ENCODE results near the gene CPEB2. TPM values are rescaled to one million over a fixed set of nuclear protein-coding genes. Genes with fewer than 3 reads are reported as not detected.

Gene CPEB2
- total and polyA plus RNA-seq, 9 of the 15 experiments (the other 6 are each of a cell fraction or from before 2014, with no cell fraction given) = 0.39 to 3.0 (median 1.4) TPM

DNA sequence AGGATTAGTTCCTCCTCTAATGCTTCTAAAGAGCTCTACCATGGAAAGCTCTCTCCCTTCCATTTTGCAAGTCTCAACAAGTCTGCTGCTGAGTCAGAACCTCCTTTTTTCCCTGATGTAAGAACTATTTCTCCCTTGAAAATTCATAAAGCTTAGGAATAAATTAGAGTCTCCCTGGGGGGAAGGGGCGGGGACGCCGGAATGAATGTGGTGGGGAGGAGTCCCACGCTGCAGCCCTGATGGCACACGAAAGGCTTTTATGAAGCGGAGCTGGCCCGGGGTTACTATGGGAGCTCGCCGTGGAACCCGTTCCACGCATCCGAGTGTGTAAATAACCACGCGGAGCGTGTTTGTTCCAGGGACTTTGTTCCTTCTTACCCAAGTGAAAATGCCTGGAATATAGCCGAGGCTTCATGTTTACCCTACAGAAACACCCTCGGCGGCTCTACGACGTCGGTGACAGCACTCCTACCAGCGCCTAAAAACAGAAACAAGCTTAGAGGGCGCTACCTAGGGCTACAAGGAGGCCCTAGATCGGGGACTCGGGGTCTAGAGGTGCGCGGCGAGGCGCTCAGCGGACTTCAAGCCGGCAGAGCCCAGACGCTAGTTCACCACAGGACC is 923 bp upstream of the CPEB2 start:
- ATAC-seq (peak; percentile 34), FAIRE-seq (peak; percentile 69), DNase-seq (ENCODE audit: extremely low read depth in 1 of 4, low spot score in 3 of 4) (peak; percentile 53 to 63 (median 60))
- Histone ChIP-seq H3K9me3 (replicated peaks; ENCODE audit: control insufficient read depth, insufficient read depth, low read depth, low read length) (no peaks in the 10 kb centered on the region), H2AFZ (ENCODE audit: low read depth, low read length) (peak overlapping the region; percentile 92), H3K27ac (ENCODE audit: extremely low read depth, low read depth, low read length) (peak overlapping the region; percentile 98), H3K4me1 (replicated peaks in 1 of 2; ENCODE audit: control insufficient read depth in 2 of 2, insufficient read depth in 2 of 2, low read length in 2 of 2) (peaks cover 5 to 30% of the 10 kb centered on the region in 2 experiments; a peak in 2 of 5 replicates), H3K4me3 (peak overlapping the region; percentile 89), H3K4me2 (ENCODE audit: insufficient read depth, low read length) (peak overlapping the region; percentile 86), H4K20me1 (replicated peaks; ENCODE audit: control insufficient read depth, insufficient read depth, low read length) (no peaks in the 10 kb centered on the region), H3K36me3 (ENCODE audit: control insufficient read depth, insufficient read depth, low read length) (no peaks in the 10 kb centered on the region), H3K79me2 (ENCODE audit: control insufficient read depth, insufficient read depth, low read length) (peaks cover 23% of the 10 kb centered on the region), H3K27me3 (ENCODE audit: control insufficient read depth in 2 of 2, insufficient read depth in 2 of 2, low read length in 2 of 2) (no peaks in the 10 kb centered on the region), H3K9ac (ENCODE audit: insufficient read depth in 1 of 2, low read depth in 2 of 2, low read length in 2 of 2) (peak overlapping the region; percentile 86 to 98), H3K9me1 (ENCODE audit: control insufficient read depth, insufficient read depth, low read length) (no peaks in the 10 kb centered on the region)
- ChIA-PET POLR2A (interaction anchor here (0.7 to 1.2 kb wide), 3 partner anchors 9 to 93 kb away, joined by 3 to 4 read pairs (median 3); no protein-coding TSS in a partner anchor), CTCF (ENCODE audit: low intra/inter-chr PET ratio) (no interaction called here)
- under 1% methylated on average over 26 of the region's 32 CpGs for WGBS (ENCODE audit: insufficient coverage, low coverage, missing lambda C conversion rate)
- TSS peak; percentile 58 for BruUV-seq (replicated peaks)
- in situ Hi-C loops (cut with MboI) (loop anchor here (25.0 kb wide), 1 partner anchor 661 kb away; the partner anchor contains the start of gene FBXL5), intact Hi-C loops (cut with micrococcal nuclease) (loop anchor here (5.0 to 10.0 kb wide), 6 partner anchors 86 to 1377 kb away; partner anchors contain the start of genes BOD1L1, FBXL5 and TAPT1)
- TF ChIP-seq, protein P1, sequence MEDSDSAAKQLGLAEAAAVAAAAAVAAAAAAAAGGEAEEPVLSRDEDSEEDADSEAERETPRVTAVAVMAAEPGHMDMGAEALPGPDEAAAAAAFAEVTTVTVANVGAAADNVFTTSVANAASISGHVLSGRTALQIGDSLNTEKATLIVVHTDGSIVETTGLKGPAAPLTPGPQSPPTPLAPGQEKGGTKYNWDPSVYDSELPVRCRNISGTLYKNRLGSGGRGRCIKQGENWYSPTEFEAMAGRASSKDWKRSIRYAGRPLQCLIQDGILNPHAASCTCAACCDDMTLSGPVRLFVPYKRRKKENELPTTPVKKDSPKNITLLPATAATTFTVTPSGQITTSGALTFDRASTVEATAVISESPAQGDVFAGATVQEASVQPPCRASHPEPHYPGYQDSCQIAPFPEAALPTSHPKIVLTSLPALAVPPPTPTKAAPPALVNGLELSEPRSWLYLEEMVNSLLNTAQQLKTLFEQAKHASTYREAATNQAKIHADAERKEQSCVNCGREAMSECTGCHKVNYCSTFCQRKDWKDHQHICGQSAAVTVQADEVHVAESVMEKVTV (CRISPR knock-in tag; IDR thresholded peaks at IDR 0.05) = 0 out of 2 replicates have a peak, but pooled peaks have one; percentile 7
- TF ChIP-seq, protein P2, sequence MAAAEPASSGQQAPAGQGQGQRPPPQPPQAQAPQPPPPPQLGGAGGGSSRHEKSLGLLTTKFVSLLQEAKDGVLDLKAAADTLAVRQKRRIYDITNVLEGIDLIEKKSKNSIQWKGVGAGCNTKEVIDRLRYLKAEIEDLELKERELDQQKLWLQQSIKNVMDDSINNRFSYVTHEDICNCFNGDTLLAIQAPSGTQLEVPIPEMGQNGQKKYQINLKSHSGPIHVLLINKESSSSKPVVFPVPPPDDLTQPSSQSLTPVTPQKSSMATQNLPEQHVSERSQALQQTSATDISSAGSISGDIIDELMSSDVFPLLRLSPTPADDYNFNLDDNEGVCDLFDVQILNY (CRISPR knock-in tag; IDR thresholded peaks at IDR 0.05) = no peak
- TF ChIP-seq GABPA (tag; conservative IDR thresholded peaks at IDR 0.05; ENCODE audit: low read depth) (no peak), CHD4 (IDR thresholded peaks at IDR 0.05; ENCODE audit: insufficient read depth, insufficient replicate concordance, low read depth, low read length, poor library complexity, severe bottlenecking) (no peak), CEBPG (CRISPR knock-in tag; IDR thresholded peaks at IDR 0.05) (no peak), CEBPG (tag; conservative IDR thresholded peaks at IDR 0.05 in 1 of 2, IDR thresholded peaks at IDR 0.05 in 1 of 2) (peak in 1 of 2 experiments; percentile 28; a peak in 1 of 4 replicates), CBX2 (IDR thresholded peaks at IDR 0.05; ENCODE audit: insufficient read depth, low read length, poor library complexity, severe bottlenecking) (no peak), FOXK2 (conservative IDR thresholded peaks at IDR 0.05 in 1 of 2, IDR thresholded peaks at IDR 0.05 in 1 of 2; ENCODE audit: low read depth in 2 of 2) (peak; percentile 68 to 75), FOXK1 (CRISPR knock-in tag; IDR thresholded peaks at IDR 0.05; ENCODE audit: borderline replicate concordance) (peak; percentile 71; the same call in 1 of the 2 replicates), ZNF316 (IDR thresholded peaks at IDR 0.05) (no peak), SUPT5H (IDR thresholded peaks at IDR 0.05) (no peak), LCOR (CRISPR knock-in tag; IDR thresholded peaks at IDR 0.05) (0 out of 2 replicates have a peak, but pooled peaks have one; percentile 48), TCF3 (CRISPR knock-in tag; IDR thresholded peaks at IDR 0.05) (no peak), RFX1 (IDR thresholded peaks at IDR 0.05) (peak; percentile 43; the same call in 1 of the 2 replicates), SIN3B (IDR thresholded peaks at IDR 0.05; ENCODE audit: low read depth) (no peak), SMAD1 (IDR thresholded peaks at IDR 0.05; ENCODE audit: low read depth, low read length, partially characterized antibody) (no peak), SMARCA4 (IDR thresholded peaks at IDR 0.05) (0 out of 2 replicates have a peak, but pooled peaks have one; percentile 20)
